Panc1 (cell line): ENCODE data around the gene TBC1D13. TPM values are rescaled to one million over a fixed set of nuclear protein-coding genes. Genes with fewer than 3 reads are reported as not detected.

Experiments
- ATAC-seq: fragments of 200-7000 bp; cut with Tn5 transposase; 2 replicates; pipeline ENCODE4 v1.9.1; 2020; ENCODE audit warnings: mild to moderate bottlenecking, moderate library complexity
- BruUV-seq: library from RNA; stranded (reverse); fragments of 400-500 nt; replicated peaks from 2 replicates; lab custom pipeline; 2021; lab: Mats Ljungman, UMichigan
- CTCF ChIA-PET: fragments of 300-600 bp; sonication (Branson Sonifier 250); formaldehyde crosslinking; loops from one replicate; lab custom pipeline; 2022; ENCODE audit warnings: antibody characterized with exemption; lab: Charles Lee
- POLR2A ChIA-PET: fragments of 300-600 bp; sonication (Branson Sonifier 250); formaldehyde crosslinking; loops from one replicate; lab custom pipeline; 2022; ENCODE audit warnings: antibody characterized with exemption; lab: Charles Lee
- DNase-seq: peaks from one replicate; pipeline ENCODE4 v3.0.0-alpha.2; 2010; ENCODE audit warnings: low read depth, low spot score
- H3K27ac ChIP-seq: 2 replicates; pipeline ENCODE4 v1.5.1; 2011; ENCODE audit warnings: mild to moderate bottlenecking, low read length, inconsistent platforms
- H3K27me3 ChIP-seq: fragments of 200-500 bp; sonication (Bioruptor generic); 2 replicates; pipeline ENCODE4 v1.6.0; 2014; ENCODE audit warnings: low read length, inconsistent platforms; ENCODE audit not compliant: control insufficient read depth, insufficient read depth
- H3K36me3 ChIP-seq: fragments of 200-500 bp; sonication (Bioruptor generic); 2 replicates; pipeline ENCODE4 v1.5.1; 2014; ENCODE audit warnings: inconsistent platforms, mild to moderate bottlenecking, low read length, moderate library complexity; ENCODE audit not compliant: control insufficient read depth, insufficient read depth
- H3K4me1 ChIP-seq: 2 replicates; pipeline ENCODE4 v1.5.1; 2011; ENCODE audit warnings: inconsistent platforms, mild to moderate bottlenecking, low read length, moderate library complexity; ENCODE audit not compliant: control insufficient read depth, insufficient read depth
- H3K4me3 ChIP-seq, 2 experiments: 2 replicates each; pipeline ENCODE4 v1.5.1; 2011 to 2012; ENCODE audit warnings: low read depth in 2 of 2, low read length in 2 of 2, mild to moderate bottlenecking in 2 of 2, inconsistent platforms in 1 of 2, moderate library complexity in 1 of 2
- H3K9me3 ChIP-seq: fragments of 200-500 bp; sonication (Bioruptor generic); 2 replicates; pipeline ENCODE4 v1.5.1; 2014; ENCODE audit warnings: low read depth, mild to moderate bottlenecking, inconsistent platforms, low read length, moderate library complexity; ENCODE audit not compliant: control insufficient read depth, insufficient read depth
- CTCF ChIP-seq: fragments of 450-650 bp; IDR thresholded peaks from 2 replicates; pipeline ENCODE4 v1.5.1; 2017; ENCODE audit warnings: mild to moderate bottlenecking
- POLR2AphosphoS5 ChIP-seq: IDR thresholded peaks from 2 replicates; pipeline ENCODE4 v1.6.1; 2012; ENCODE audit warnings: mild to moderate bottlenecking, low read depth, low read length, moderate library complexity
- SIN3A ChIP-seq: IDR thresholded peaks from 2 replicates; pipeline ENCODE4 v1.6.1; 2012; ENCODE audit warnings: low read depth, mild to moderate bottlenecking, low read length, moderate library complexity, borderline replicate concordance; ENCODE audit not compliant: insufficient read depth
- TCF7L2 ChIP-seq: IDR thresholded peaks from 2 replicates; pipeline ENCODE4 v1.6.1; 2011; ENCODE audit warnings: mild to moderate bottlenecking, low read depth, low read length, inconsistent platforms
- in situ Hi-C: cut with HindIII; loops from 2 replicates; pipeline ENCODE4 v1.10.0; 2016; ENCODE audit warnings: low sequenced_read_pairs, low pct_unique_long_range_greater_than_20kb
- intact Hi-C: fragments of 100-400 bp; cut with micrococcal nuclease; formaldehyde crosslinking; loops from one replicate; pipeline ENCODE4 v1.10.0; 2022; ENCODE audit not compliant: unreplicated experiment
- total RNA-seq: library from RNA; stranded (reverse); gene quantifications from one replicate; pipeline ENCODE4 v1.2.1, GENCODE V29; 2021; ENCODE audit not compliant: unreplicated experiment
- TF ChIP-seq, protein P1 (sequence below), 2 experiments: IDR thresholded peaks; 2 replicates each; pipeline ENCODE4 v1.6.1; 2011 to 2012; ENCODE audit warnings: low read depth in 2 of 2, control low read depth in 1 of 2, low read length in 1 of 2, mild to moderate bottlenecking in 1 of 2, moderate library complexity in 1 of 2; ENCODE audit not compliant: insufficient read depth in 1 of 2

The TBC1D13 gene
- total RNA-seq, 1 experiment from 2014 or later, result 21.3 TPM

- BruUV-seq, result no TSS peak
- CTCF ChIA-PET, result no interaction called here
Observed at GRCh38 chr9:128833696-128834095, 46.6 kb downstream of the TBC1D13 start.

GRCh38 chr9:128835246-128836210 lies 48.5 kb downstream of the TBC1D13 start:
- POLR2A ChIA-PET, result no interaction called here
- no peak for TF ChIP-seq CTCF
- no peak for TF ChIP-seq POLR2AphosphoS5

More at GRCh38 chr9:128833696-128834095, 46.6 kb downstream of the TBC1D13 start:
- DNase-seq (no peak), ATAC-seq (no peak)
- POLR2A ChIA-PET, result no interaction called here
- Histone ChIP-seq H3K27ac (no peak overlapping the region), H3K36me3 (no peaks in the 10 kb centered on the region; the same call in 1 of the 2 replicates), H3K9me3 (no peaks in the 10 kb centered on the region), H3K4me1 (peaks cover 2% of the 10 kb centered on the region; the same call in 1 of the 2 replicates), H3K4me3 (no peak overlapping the region), H3K27me3 (no peaks in the 10 kb centered on the region)
- intact Hi-C loops (no loop called here), in situ Hi-C loops (no loop called here)
- TF ChIP-seq POLR2AphosphoS5 (no peak), SIN3A (no peak), TCF7L2 (no peak), CTCF (no peak)
- TF ChIP-seq, protein P1, sequence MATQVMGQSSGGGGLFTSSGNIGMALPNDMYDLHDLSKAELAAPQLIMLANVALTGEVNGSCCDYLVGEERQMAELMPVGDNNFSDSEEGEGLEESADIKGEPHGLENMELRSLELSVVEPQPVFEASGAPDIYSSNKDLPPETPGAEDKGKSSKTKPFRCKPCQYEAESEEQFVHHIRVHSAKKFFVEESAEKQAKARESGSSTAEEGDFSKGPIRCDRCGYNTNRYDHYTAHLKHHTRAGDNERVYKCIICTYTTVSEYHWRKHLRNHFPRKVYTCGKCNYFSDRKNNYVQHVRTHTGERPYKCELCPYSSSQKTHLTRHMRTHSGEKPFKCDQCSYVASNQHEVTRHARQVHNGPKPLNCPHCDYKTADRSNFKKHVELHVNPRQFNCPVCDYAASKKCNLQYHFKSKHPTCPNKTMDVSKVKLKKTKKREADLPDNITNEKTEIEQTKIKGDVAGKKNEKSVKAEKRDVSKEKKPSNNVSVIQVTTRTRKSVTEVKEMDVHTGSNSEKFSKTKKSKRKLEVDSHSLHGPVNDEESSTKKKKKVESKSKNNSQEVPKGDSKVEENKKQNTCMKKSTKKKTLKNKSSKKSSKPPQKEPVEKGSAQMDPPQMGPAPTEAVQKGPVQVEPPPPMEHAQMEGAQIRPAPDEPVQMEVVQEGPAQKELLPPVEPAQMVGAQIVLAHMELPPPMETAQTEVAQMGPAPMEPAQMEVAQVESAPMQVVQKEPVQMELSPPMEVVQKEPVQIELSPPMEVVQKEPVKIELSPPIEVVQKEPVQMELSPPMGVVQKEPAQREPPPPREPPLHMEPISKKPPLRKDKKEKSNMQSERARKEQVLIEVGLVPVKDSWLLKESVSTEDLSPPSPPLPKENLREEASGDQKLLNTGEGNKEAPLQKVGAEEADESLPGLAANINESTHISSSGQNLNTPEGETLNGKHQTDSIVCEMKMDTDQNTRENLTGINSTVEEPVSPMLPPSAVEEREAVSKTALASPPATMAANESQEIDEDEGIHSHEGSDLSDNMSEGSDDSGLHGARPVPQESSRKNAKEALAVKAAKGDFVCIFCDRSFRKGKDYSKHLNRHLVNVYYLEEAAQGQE (IDR thresholded peaks at IDR 0.05; ENCODE audit: insufficient read depth in 1 of 2, low read depth in 2 of 2, low read length in 1 of 2), result no peak

More at GRCh38 chr9:128835246-128836210, 48.5 kb downstream of the TBC1D13 start:
- intact Hi-C loops (no loop called here), in situ Hi-C loops (no loop called here)
- no peak overlapping the region for H3K4me3 ChIP-seq
- CTCF ChIA-PET, result interaction anchor here (0.5 to 0.6 kb wide), 2 partner anchors 18 to 42 kb away, joined by 6 to 15 read pairs; no protein-coding TSS in a partner anchor
- H3K27ac ChIP-seq, result no peak overlapping the region
- ATAC-seq (peak; percentile 20; the same call in 1 of the 2 replicates), DNase-seq (no peak)
- BruUV-seq, result no TSS peak
- H3K36me3 ChIP-seq, result no peaks in the 10 kb centered on the region
- H3K27me3 ChIP-seq, result no peaks in the 10 kb centered on the region
- H3K9me3 ChIP-seq, result no peaks in the 10 kb centered on the region
- H3K4me1 ChIP-seq, result no peaks in the 10 kb centered on the region
